ENCODE data around the gene PDIK1L. TPM values are rescaled to one million over a fixed set of nuclear protein-coding genes. Genes with fewer than 3 reads are reported as not detected.
A peak's percentile ranks its signal among the peaks of the same experiment; 100 is the strongest.

The PDIK1L gene
- total RNA-seq, 2 experiments from 2014 or later = 12.9 to 17.2 TPM

- Histone ChIP-seq H4K20me1 (ENCODE audit: insufficient read depth, low read length) (no peaks in the 10 kb centered on the region), H3K27ac (ENCODE audit: low read depth, low read length, poor library complexity, severe bottlenecking) (peak overlapping the region; percentile 78), H3K4me2 (ENCODE audit: low read length) (peak overlapping the region; percentile 57; the same call in 1 of the 2 replicates), H3K79me2 (ENCODE audit: insufficient read depth, low read depth, low read length) (peaks cover 9% of the 10 kb centered on the region; the same call in 1 of the 2 replicates), H3K9me3 (ENCODE audit: low read length) (no peaks in the 10 kb centered on the region), H3K4me3 (ENCODE audit: low read depth, low read length, poor library complexity, severe bottlenecking) (no peak overlapping the region), H2AFZ (ENCODE audit: low read length) (no peak overlapping the region), H3K9me2 (ENCODE audit: insufficient read depth, low read length) (no peaks in the 10 kb centered on the region), H3K4me1 (ENCODE audit: insufficient read depth, low read length, poor library complexity, severe bottlenecking) (peaks cover 32% of the 10 kb centered on the region), H3K36me3 (ENCODE audit: insufficient read depth, low read length) (peaks cover 20% of the 10 kb centered on the region)
- POLR2A ChIA-PET = interaction anchor here (0.6 to 2.2 kb wide), 5 partner anchors 11 to 224 kb away, joined by 3 to 12 read pairs (median 3); no protein-coding TSS in a partner anchor
- TF ChIP-seq CTCF (conservative IDR thresholded peaks at IDR 0.05; ENCODE audit: low read length) (no peak), EZH2phosphoT487 (IDR thresholded peaks at IDR 0.05; ENCODE audit: borderline replicate concordance, low read depth, low read length) (no peak)
- no peak for DNase-seq (ENCODE audit: low spot score)
- no TSS peak for BruUV-seq (replicated peaks)
- CTCF ChIA-PET (ENCODE audit: unreplicated experiment) = interaction anchor here (1.0 kb wide), 1 partner anchor 18 kb away, joined by 3 read pairs; no protein-coding TSS in a partner anchor
- intact Hi-C loops (cut with micrococcal nuclease; ENCODE audit: unreplicated experiment) = no loop called here
Observed at GRCh38 chr1:26127235-26128163, 15.9 kb downstream of the PDIK1L start.

- intact Hi-C loops (cut with micrococcal nuclease; ENCODE audit: unreplicated experiment) = no loop called here
- H3K79me2 ChIP-seq (ENCODE audit: insufficient read depth, low read depth, low read length) = peaks cover 9% of the 10 kb centered on the region; the same call in 1 of the 2 replicates
- H3K4me3 ChIP-seq (ENCODE audit: low read depth, low read length, poor library complexity, severe bottlenecking) = no peak overlapping the region
- H3K36me3 ChIP-seq (ENCODE audit: insufficient read depth, low read length) = no peaks in the 10 kb centered on the region
- no peak overlapping the region for H3K4me2 ChIP-seq (ENCODE audit: low read length)
- H3K4me1 ChIP-seq (ENCODE audit: insufficient read depth, low read length, poor library complexity, severe bottlenecking) = peaks cover 30% of the 10 kb centered on the region
- ChIA-PET POLR2A (interaction anchor here (0.7 kb wide), 2 partner anchors 27 to 264 kb away, joined by 3 to 4 read pairs; no protein-coding TSS in a partner anchor), CTCF (ENCODE audit: unreplicated experiment) (no interaction called here)
- DNase-seq (ENCODE audit: low spot score) = no peak
- no peaks in the 10 kb centered on the region for H3K9me3 ChIP-seq (ENCODE audit: low read length)
- no TSS peak for BruUV-seq (replicated peaks)
- H3K9me2 ChIP-seq (ENCODE audit: insufficient read depth, low read length) = no peaks in the 10 kb centered on the region
- no peak overlapping the region for H3K27ac ChIP-seq (ENCODE audit: low read depth, low read length, poor library complexity, severe bottlenecking)
- TF ChIP-seq EZH2phosphoT487 (IDR thresholded peaks at IDR 0.05; ENCODE audit: borderline replicate concordance, low read depth, low read length) = no peak
- no peak for TF ChIP-seq CTCF (conservative IDR thresholded peaks at IDR 0.05; ENCODE audit: low read length)
- no peak overlapping the region for H2AFZ ChIP-seq (ENCODE audit: low read length)
- no peaks in the 10 kb centered on the region for H4K20me1 ChIP-seq (ENCODE audit: insufficient read depth, low read length)
Observed at GRCh38 chr1:26129778-26130177, 18.2 kb downstream of the PDIK1L start.

Measured in OCI-LY7 (cell line).